Measurements from ENCODE around the gene LEPR.

DNA sequence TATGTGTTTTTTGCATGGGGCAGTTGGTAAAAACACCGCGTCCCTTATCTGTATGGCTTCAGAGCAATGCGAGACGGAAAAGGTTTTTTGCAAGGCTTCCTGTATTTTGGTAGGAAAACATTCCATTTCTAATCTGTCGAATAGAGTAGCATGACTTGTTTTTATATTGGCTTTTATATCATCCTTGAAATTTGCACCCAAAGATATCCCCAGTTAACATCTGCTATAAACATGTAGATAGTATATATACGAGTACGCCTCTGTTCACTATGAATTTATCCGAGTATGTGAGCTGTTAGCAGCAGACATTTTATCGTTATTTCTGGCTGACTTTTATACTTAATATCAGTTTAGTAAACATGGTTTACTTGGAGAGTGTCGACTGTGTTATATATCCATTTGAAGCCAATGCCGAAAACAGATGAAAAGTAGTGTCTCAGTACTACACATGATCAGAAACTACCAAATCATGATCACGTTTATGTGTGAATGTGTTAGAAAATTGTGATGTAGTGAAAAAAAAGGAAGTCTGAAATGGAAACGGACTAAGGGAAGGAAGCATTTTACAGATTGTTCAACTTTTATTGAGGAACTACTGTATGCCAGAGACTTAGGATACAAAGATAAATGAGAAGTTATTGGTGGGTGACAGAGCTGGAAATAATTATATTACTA is 1.0 kb downstream of the LEPR start:
- no peak for TF ChIP-seq POLR2AphosphoS5 (IDR thresholded peaks at IDR 0.05; ENCODE audit: insufficient read depth, low read depth, low read length)
- TF ChIP-seq, protein P1, sequence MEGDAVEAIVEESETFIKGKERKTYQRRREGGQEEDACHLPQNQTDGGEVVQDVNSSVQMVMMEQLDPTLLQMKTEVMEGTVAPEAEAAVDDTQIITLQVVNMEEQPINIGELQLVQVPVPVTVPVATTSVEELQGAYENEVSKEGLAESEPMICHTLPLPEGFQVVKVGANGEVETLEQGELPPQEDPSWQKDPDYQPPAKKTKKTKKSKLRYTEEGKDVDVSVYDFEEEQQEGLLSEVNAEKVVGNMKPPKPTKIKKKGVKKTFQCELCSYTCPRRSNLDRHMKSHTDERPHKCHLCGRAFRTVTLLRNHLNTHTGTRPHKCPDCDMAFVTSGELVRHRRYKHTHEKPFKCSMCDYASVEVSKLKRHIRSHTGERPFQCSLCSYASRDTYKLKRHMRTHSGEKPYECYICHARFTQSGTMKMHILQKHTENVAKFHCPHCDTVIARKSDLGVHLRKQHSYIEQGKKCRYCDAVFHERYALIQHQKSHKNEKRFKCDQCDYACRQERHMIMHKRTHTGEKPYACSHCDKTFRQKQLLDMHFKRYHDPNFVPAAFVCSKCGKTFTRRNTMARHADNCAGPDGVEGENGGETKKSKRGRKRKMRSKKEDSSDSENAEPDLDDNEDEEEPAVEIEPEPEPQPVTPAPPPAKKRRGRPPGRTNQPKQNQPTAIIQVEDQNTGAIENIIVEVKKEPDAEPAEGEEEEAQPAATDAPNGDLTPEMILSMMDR (IDR thresholded peaks at IDR 0.05; ENCODE audit: extremely low read depth in 1 of 2, insufficient read depth in 1 of 2, low read depth in 1 of 2, low read length in 2 of 2) = no peak
- TF ChIP-seq POLR2A (IDR thresholded peaks at IDR 0.05; ENCODE audit: low read depth, low read length) = no peak
- no peak for TF ChIP-seq EZH2 (IDR thresholded peaks at IDR 0.05; ENCODE audit: borderline replicate concordance, low read depth, low read length, severe bottlenecking)
- no peak for TF ChIP-seq FOS (IDR thresholded peaks at IDR 0.05; ENCODE audit: borderline replicate concordance, insufficient read depth, low read length)
- TF ChIP-seq, protein P2, sequence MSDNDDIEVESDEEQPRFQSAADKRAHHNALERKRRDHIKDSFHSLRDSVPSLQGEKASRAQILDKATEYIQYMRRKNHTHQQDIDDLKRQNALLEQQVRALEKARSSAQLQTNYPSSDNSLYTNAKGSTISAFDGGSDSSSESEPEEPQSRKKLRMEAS (IDR thresholded peaks at IDR 0.05; ENCODE audit: insufficient read depth, insufficient read length) = no peak
- no peak for TF ChIP-seq MYC (IDR thresholded peaks at IDR 0.05; ENCODE audit: low read depth, low read length)
- no peak for TF ChIP-seq JUN (IDR thresholded peaks at IDR 0.05; ENCODE audit: borderline replicate concordance, insufficient read depth, insufficient read length, low read depth)
- peak; percentile 58 for TF ChIP-seq GATA2 (IDR thresholded peaks at IDR 0.05; ENCODE audit: insufficient read depth, insufficient read length, low read depth, low read length)
